Calu3 (cell line): ENCODE data around the gene CD47. TPM values are rescaled to one million over a fixed set of nuclear protein-coding genes. Genes with fewer than 3 reads are reported as not detected.
A peak's percentile ranks its signal among the peaks of the same experiment; 100 is the strongest.

ENCODE experiments used
- BruUV-seq: library from RNA; stranded (reverse); fragments of 400-500 nt; replicated peaks from 2 replicates; lab custom pipeline; 2021; lab: Mats Ljungman, UMichigan
- CTCF ChIA-PET: fragments of 300-600 bp; sonication (Branson Sonifier 250); formaldehyde crosslinking; loops from one replicate; lab custom pipeline; 2022; ENCODE audit warnings: antibody characterized with exemption; lab: Charles Lee
- DNase-seq: peaks from one replicate; pipeline ENCODE4 v3.0.0; 2022
- H3K27ac Mint-ChIP-seq: one replicate; pipeline ENCODE4 v1.8.0; 2022; ENCODE audit warnings: mixed read lengths; ENCODE audit not compliant: unreplicated experiment
- H3K27me3 Mint-ChIP-seq: one replicate; pipeline ENCODE4 v1.8.0; 2022; ENCODE audit warnings: mixed read lengths; ENCODE audit not compliant: unreplicated experiment
- H3K36me3 Mint-ChIP-seq: one replicate; pipeline ENCODE4 v1.8.0; 2022; ENCODE audit warnings: mild to moderate bottlenecking, moderate library complexity, mixed read lengths; ENCODE audit not compliant: insufficient read depth, unreplicated experiment
- H3K4me1 Mint-ChIP-seq: one replicate; pipeline ENCODE4 v1.8.0; 2022; ENCODE audit warnings: mild to moderate bottlenecking, low read depth, mixed read lengths; ENCODE audit not compliant: unreplicated experiment
- H3K4me3 Mint-ChIP-seq: one replicate; pipeline ENCODE4 v1.8.0; 2022; ENCODE audit warnings: mild to moderate bottlenecking, low read depth, moderate library complexity, mixed read lengths; ENCODE audit not compliant: unreplicated experiment
- H3K9me3 Mint-ChIP-seq: one replicate; pipeline ENCODE4 v1.8.0; 2022; ENCODE audit warnings: low read depth, mixed read lengths; ENCODE audit not compliant: unreplicated experiment
- CTCF ChIP-seq: fragments of 200-600 bp; IDR thresholded peaks from one replicate; pipeline ENCODE4 v1.8.0; 2022; ENCODE audit warnings: antibody characterized with exemption; ENCODE audit not compliant: unreplicated experiment
- intact Hi-C: fragments of 100-400 bp; cut with micrococcal nuclease; formaldehyde crosslinking; loops from one replicate; pipeline ENCODE4 v1.10.0; 2022; ENCODE audit not compliant: unreplicated experiment
- total RNA-seq: library from RNA; stranded (reverse); gene quantifications from 2 replicates; pipeline ENCODE4 v1.2.3, GENCODE V29; 2022

The CD47 gene
- total RNA-seq, 1 experiment from 2014 or later, result 174 TPM

GRCh38 chr3:108060331-108060730 lies 30.5 kb downstream of the CD47 start:
- Mint-ChIP-seq H3K27me3 (no peaks in the 10 kb centered on the region), H3K4me1 (no peaks in the 10 kb centered on the region), H3K36me3 (peaks cover 21% of the 10 kb centered on the region), H3K9me3 (no peaks in the 10 kb centered on the region), H3K27ac (no peak overlapping the region), H3K4me3 (no peak overlapping the region)
- no peak for TF ChIP-seq CTCF
- intact Hi-C loops, result no loop called here
- no peak for DNase-seq
- CTCF ChIA-PET, result no interaction called here
- no TSS peak for BruUV-seq

- intact Hi-C loops, result loop anchor here (10.0 kb wide), 2 partner anchors 121 to 419 kb away; no protein-coding TSS in a partner anchor
- peaks cover 14% of the 10 kb centered on the region for H3K4me1 Mint-ChIP-seq
- no TSS peak for BruUV-seq
- DNase-seq, result no peak
- H3K36me3 Mint-ChIP-seq, result peaks cover 16% of the 10 kb centered on the region
- H3K27me3 Mint-ChIP-seq, result no peaks in the 10 kb centered on the region
- CTCF ChIA-PET, result no interaction called here
- H3K4me3 Mint-ChIP-seq, result no peak overlapping the region
- H3K27ac Mint-ChIP-seq, result no peak overlapping the region
- TF ChIP-seq CTCF, result no peak
- no peaks in the 10 kb centered on the region for H3K9me3 Mint-ChIP-seq
Observed at GRCh38 chr3:108055931-108056330, 34.9 kb downstream of the CD47 start.

GRCh38 chr3:108054935-108055334 lies 35.9 kb downstream of the CD47 start:
- intact Hi-C loops, result loop anchor here (10.0 kb wide), 2 partner anchors 120 to 420 kb away; no protein-coding TSS in a partner anchor
- Mint-ChIP-seq H3K27ac (no peak overlapping the region), H3K36me3 (peaks cover 6% of the 10 kb centered on the region), H3K27me3 (no peaks in the 10 kb centered on the region), H3K9me3 (no peaks in the 10 kb centered on the region), H3K4me3 (no peak overlapping the region), H3K4me1 (peaks cover 14% of the 10 kb centered on the region)
- TF ChIP-seq CTCF, result no peak
- CTCF ChIA-PET, result no interaction called here
- no peak for DNase-seq
- no TSS peak for BruUV-seq

- Mint-ChIP-seq H3K9me3 (no peaks in the 10 kb centered on the region), H3K4me3 (no peak overlapping the region), H3K36me3 (peaks cover 10% of the 10 kb centered on the region), H3K27me3 (no peaks in the 10 kb centered on the region), H3K27ac (peak overlapping the region; percentile 1), H3K4me1 (peaks cover 14% of the 10 kb centered on the region)
- no TSS peak for BruUV-seq
- TF ChIP-seq CTCF, result no peak
- CTCF ChIA-PET, result interaction anchor here (0.5 to 1.3 kb wide), 5 partner anchors 9 to 827 kb away, joined by 3 to 8 read pairs (median 4); no protein-coding TSS in a partner anchor
- no peak for DNase-seq
- intact Hi-C loops, result loop anchor here (10.0 kb wide), 2 partner anchors 119 to 421 kb away; no protein-coding TSS in a partner anchor
Observed at GRCh38 chr3:108053483-108053882, 37.3 kb downstream of the CD47 start.
